Measurements from ENCODE around the gene MED25.

DNA sequence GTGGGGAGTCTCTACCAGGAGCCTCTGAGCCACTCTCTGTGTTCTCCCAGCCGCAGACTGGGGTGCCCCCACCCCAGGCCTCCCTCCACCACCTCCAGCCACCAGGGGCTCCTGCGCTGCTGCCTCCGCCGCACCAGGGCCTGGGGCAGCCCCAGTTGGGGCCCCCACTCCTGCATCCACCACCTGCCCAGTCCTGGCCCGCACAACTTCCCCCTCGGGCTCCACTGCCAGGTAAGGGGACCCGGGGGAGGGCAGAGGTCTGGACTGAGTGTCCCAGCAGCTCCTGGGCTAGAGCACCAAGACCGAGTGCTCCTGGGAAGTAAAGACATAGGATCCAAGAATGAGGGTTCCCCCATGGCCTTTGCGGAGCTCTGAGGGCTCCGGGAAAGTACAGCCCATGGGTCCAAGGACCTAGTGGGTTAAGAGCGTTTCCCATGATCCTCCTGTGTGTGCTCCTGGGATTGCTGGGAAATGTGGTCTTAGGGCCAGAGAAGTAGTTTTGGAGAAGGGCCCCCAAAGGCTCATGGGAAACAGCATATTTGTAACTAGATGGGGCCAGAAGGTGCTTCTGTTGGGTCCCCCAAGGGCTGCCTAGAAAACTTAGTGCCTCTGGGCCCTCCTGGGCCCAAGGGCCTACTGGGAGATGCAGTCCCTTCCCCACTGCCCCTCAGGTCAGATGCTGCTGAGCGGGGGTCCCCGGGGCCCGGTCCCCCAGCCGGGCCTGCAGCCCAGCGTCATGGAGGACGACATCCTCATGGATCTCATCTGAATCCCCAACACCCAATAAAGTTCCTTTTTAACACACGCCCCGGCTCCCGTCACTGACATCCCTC lies 18.3 kb downstream of the MED25 start:
- TF ChIP-seq HOXA7 (CRISPR knock-in tag; IDR thresholded peaks at IDR 0.05), result no peak
- no peak for TF ChIP-seq JUN (IDR thresholded peaks at IDR 0.05)
- TF ChIP-seq CTCF (IDR thresholded peaks at IDR 0.05), result no peak
- no peak for TF ChIP-seq RAD21 (conservative IDR thresholded peaks at IDR 0.05 in 1 of 2, IDR thresholded peaks at IDR 0.05 in 1 of 2)
- no peak for TF ChIP-seq JUNB (IDR thresholded peaks at IDR 0.05)
- TF ChIP-seq CHD2 (IDR thresholded peaks at IDR 0.05; ENCODE audit: low read length, partially characterized antibody), result no peak
- no peak for TF ChIP-seq POLR2A (IDR thresholded peaks at IDR 0.05; ENCODE audit: low read length)

Data from A549 (cell line).